Measurements from ENCODE around the gene MIAT. TPM values are rescaled to one million over a fixed set of nuclear protein-coding genes. Genes with fewer than 3 reads are reported as not detected.
"Not testable (repeated sequence)": the region's sequence is repeated elsewhere in the genome, so short reads cannot be mapped to it uniquely, and the experiment has no call there.

Gene MIAT
- total RNA-seq, 1 donor from 2014 or later, result 0.60 TPM

- no peak for DNase-seq (ENCODE audit: low read depth in 2 of 2)
These were observed 39.8 kb downstream of the MIAT start for GRCh38 chr22:26697151-26697550.

- no peak for DNase-seq (ENCODE audit: low read depth in 2 of 2)
These were observed 43.1 kb downstream of the MIAT start for GRCh38 chr22:26700462-26700861.

GRCh38 chr22:26700886-26701285 is 43.5 kb downstream of the MIAT start:
- DNase-seq (ENCODE audit: low read depth in 2 of 2), result no peak

GRCh38 chr22:26701323-26701722 is 43.9 kb downstream of the MIAT start:
- DNase-seq (ENCODE audit: low read depth in 2 of 2), result no peak

GRCh38 chr22:26702906-26703830 is 45.8 kb downstream of the MIAT start:
- no peak for DNase-seq (ENCODE audit: low read depth in 2 of 2)

GRCh38 chr22:26705379-26705778 is 48.0 kb downstream of the MIAT start:
- not testable (repeated sequence) for DNase-seq (ENCODE audit: low read depth in 2 of 2)

GRCh38 chr22:26707090-26707489 is 49.7 kb downstream of the MIAT start:
- no peak for DNase-seq (ENCODE audit: low read depth in 2 of 2)

GRCh38 chr22:26707581-26707980 is 50.2 kb downstream of the MIAT start:
- no peak for DNase-seq (ENCODE audit: low read depth in 2 of 2)

GRCh38 chr22:26708256-26709009 is 51.0 kb downstream of the MIAT start:
- no peak for DNase-seq (ENCODE audit: low read depth in 2 of 2)

GRCh38 chr22:26709617-26710390 is 52.4 kb downstream of the MIAT start:
- DNase-seq (ENCODE audit: low read depth in 2 of 2), result no peak

- DNase-seq (ENCODE audit: low read depth in 2 of 2), result peak; percentile 78 to 93
These were observed 54.0 kb downstream of the MIAT start for GRCh38 chr22:26711205-26711963.

- no peak for DNase-seq (ENCODE audit: low read depth in 2 of 2)
These were observed 54.8 kb downstream of the MIAT start for GRCh38 chr22:26712158-26712557.

- peak; percentile 34 to 74 for DNase-seq (ENCODE audit: low read depth in 2 of 2)
These were observed 56.5 kb downstream of the MIAT start for GRCh38 chr22:26713823-26714449.

GRCh38 chr22:26714971-26715370 is 57.6 kb downstream of the MIAT start:
- no peak for DNase-seq (ENCODE audit: low read depth in 2 of 2)

- no peak for DNase-seq (ENCODE audit: low read depth in 2 of 2)
These were observed 58.1 kb downstream of the MIAT start for GRCh38 chr22:26715392-26715936.

- no peak for DNase-seq (ENCODE audit: low read depth in 2 of 2)
These were observed 61.1 kb downstream of the MIAT start for GRCh38 chr22:26718488-26718887.

GRCh38 chr22:26718905-26719304 is 61.5 kb downstream of the MIAT start:
- DNase-seq (ENCODE audit: low read depth in 2 of 2), result peak in 1 of 2 donors; percentile 61

GRCh38 chr22:26722159-26722558 is 64.8 kb downstream of the MIAT start:
- no peak for DNase-seq (ENCODE audit: low read depth in 2 of 2)

- DNase-seq (ENCODE audit: low read depth in 2 of 2), result no peak
These were observed 67.0 kb downstream of the MIAT start for GRCh38 chr22:26724414-26724813.

- DNase-seq (ENCODE audit: low read depth in 2 of 2), result no peak
These were observed 67.8 kb downstream of the MIAT start for GRCh38 chr22:26725012-26725676.
